GM13977 (cell line): ENCODE data around the gene WWOX.

Experiments
- DNase-seq: peaks from one replicate; pipeline ENCODE4 v3.0.0; 2012; ENCODE audit warnings: low spot score
- in situ Hi-C: fragments of 300-500 bp; cut with MboI; formaldehyde crosslinking; loops from one replicate; pipeline ENCODE4 v1.12.0; 2022; ENCODE audit warnings: low sequenced_read_pairs, low pct_unique_long_range_greater_than_20kb, mixed read lengths, inconsistent platforms; ENCODE audit not compliant: unreplicated experiment
- TF ChIP-seq, protein P1 (sequence below): IDR thresholded peaks from 2 replicates; pipeline ENCODE4 v1.5.1; 2012; ENCODE audit warnings: mild to moderate bottlenecking, control low read depth; ENCODE audit not compliant: insufficient read depth; ENCODE audit errors: extremely low read depth, missing control alignments

Gene WWOX

DNA sequence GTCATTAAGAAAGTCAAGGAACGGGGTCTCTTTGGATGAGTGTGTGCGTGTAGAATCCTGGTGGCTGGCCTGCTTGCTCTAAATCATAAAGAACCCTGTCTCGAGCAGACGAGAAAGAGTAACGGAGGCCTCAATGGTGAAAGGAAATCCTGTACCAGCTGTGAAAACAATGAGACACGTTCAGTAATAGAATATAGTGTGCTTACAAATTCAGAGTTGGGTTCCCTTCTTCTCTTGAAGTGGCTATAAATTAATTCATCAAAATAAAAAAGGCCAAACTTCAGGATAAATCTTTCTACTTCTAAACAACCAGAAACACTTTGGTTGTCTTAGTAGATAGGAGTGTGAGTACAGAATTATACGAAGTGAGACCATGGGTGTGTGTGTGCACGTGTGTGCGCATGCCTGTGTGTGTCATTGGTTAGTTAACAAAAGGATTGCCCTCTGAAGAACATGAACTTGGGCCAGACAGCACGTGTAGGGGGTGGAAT lies 48.5 kb downstream of the WWOX start:
- TF ChIP-seq, protein P1, sequence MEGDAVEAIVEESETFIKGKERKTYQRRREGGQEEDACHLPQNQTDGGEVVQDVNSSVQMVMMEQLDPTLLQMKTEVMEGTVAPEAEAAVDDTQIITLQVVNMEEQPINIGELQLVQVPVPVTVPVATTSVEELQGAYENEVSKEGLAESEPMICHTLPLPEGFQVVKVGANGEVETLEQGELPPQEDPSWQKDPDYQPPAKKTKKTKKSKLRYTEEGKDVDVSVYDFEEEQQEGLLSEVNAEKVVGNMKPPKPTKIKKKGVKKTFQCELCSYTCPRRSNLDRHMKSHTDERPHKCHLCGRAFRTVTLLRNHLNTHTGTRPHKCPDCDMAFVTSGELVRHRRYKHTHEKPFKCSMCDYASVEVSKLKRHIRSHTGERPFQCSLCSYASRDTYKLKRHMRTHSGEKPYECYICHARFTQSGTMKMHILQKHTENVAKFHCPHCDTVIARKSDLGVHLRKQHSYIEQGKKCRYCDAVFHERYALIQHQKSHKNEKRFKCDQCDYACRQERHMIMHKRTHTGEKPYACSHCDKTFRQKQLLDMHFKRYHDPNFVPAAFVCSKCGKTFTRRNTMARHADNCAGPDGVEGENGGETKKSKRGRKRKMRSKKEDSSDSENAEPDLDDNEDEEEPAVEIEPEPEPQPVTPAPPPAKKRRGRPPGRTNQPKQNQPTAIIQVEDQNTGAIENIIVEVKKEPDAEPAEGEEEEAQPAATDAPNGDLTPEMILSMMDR, result no peak
- in situ Hi-C loops, result no loop called here
- no peak for DNase-seq

GRCh38 chr16:78150233-78150632 lies 50.8 kb downstream of the WWOX start:
- TF ChIP-seq, protein P1, result no peak
- in situ Hi-C loops, result no loop called here
- DNase-seq, result no peak

DNA sequence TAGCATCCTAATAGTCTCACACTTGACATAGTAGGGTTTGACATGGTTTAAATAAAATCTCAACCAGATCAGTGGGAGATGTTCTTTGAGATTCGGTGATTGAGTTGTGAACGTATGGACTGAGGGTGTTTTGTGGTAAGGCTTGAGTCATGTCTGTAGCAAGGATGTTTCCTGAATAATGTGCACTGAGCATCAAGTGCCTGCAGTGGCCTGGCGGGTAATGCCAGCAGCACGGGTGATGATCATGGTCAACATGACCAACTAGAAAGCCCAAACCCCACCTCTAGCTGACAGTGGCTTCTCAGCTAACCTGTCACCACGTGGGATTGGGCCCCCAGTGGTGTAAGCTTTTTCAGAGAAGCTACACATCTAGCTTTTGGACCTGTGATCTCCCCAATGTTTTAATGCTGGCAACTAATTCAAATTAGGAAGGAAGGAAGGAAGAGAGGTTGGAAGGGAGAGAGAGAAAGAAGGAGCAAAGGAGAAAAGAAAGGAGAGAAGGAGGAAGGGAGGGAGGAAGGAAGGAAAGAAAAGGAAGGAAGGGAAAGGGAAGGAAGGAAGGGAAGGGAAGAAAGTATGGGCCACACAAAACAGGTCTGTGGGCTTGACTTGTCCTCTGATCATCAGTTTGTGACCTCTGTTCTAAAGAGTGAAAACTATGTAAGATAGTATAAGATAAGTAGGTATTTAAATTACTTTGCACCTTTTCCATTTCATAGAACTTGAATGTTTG lies 55.4 kb downstream of the WWOX start:
- in situ Hi-C loops, result no loop called here
- TF ChIP-seq, protein P1, result no peak
- no peak for DNase-seq

DNA sequence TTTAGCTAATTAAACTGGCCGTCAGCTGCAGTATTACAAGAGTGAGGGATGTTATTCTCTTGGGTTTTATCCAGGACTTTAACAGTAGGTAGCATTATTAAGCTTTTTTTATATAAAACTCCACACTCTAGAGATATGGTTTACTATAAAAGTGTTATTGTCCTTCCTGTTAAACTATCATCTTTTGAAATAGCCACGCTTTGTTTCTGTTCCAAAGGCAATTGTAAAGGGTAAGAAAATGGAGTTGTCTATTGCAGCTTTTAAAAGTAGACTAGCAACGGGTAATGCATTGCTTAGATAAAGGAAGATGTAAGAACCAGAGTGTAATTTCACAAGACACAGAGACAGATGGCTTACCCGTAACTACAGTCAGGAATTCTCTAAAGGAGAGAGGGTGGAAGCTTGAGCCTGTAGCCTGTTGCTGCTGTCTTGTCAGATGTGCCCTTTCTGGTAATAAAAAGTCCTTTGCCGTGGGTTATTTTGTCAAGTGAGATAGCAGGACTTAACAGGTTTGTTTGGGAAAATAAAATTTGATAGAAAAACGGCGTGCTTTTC lies 56.4 kb downstream of the WWOX start:
- in situ Hi-C loops, result no loop called here
- DNase-seq, result no peak
- TF ChIP-seq, protein P1, result no peak

DNA sequence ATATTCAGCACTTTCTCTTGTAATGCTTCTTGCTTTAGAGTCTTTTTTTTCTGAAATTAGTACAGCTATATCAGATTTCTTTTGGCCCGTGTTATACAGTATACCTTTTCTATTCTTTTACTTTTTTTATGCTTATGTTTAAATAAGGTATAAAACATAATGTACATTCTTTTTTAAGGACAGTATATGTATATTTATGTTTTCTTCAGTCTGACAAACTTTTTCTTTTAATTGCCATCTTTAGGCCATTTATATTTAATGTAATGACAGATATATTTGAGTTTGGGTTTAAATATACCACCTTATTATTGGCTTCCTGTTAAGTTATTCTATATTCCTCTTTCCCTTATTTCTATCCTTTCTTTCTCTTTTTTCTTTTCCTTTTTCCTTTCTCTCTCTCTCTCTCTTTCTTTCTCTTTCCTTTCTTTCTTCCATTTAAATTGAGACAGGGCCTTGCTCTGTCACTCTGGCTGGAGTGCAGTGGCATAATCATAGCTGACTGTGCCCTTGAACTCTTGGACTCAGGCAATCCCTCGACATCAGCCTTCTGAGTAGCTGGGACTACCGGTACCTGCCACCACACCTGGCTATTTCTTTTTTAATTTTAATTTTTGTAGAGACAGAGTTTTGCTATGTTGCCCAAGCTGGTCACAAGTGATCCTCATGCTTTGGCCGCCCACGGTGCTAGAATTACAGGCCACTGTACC lies 61.7 kb downstream of the WWOX start:
- no peak for DNase-seq
- in situ Hi-C loops, result no loop called here
- TF ChIP-seq, protein P1, result no peak

DNA sequence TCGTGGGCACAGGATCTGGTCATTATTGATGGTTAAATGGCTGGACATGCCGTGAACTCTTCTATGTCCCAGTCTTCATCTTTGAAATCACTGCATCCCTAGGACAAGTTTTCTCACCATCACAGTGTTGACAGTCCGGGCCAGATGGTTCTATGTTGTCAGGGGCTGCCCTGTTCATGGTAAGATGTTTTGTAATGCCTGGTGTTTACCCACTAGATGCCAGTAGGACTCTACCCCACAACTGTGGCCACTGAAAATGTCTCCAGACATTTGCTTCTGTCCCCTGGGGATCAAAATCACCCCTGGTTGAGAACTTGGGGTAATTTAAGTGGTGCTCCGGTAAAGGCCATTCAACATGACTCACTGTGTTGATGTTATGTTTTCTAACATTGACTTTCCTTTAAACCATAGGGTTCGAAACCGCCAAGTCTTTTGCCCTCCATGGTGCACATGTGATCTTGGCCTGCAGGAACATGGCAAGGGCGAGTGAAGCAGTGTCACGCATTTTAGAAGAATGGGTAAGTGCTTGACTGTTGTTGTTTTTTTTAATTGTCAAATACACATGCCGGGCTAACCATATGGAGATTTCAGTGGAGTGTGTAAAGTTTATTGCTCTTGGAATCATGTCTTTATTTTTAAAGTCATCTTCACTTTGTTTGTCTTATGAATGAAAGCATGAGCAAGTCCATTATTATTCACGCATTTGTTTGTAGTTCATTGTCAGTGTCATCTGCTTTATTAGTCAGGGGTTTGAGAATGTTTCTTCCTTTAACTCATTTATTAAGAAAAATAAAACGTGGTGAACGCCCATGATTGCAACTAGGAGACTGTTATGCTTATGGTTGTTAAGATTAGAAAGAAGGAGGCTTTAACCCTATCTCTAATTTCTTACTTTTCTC lies 64.6 kb downstream of the WWOX start:
- no peak for DNase-seq
- in situ Hi-C loops, result no loop called here
- TF ChIP-seq, protein P1, result no peak
